HG03521 (cell line): Measurements from ENCODE around the gene WFIKKN1.
"Not testable (repeated sequence)": the region's sequence is repeated elsewhere in the genome, so short reads cannot be mapped to it uniquely, and the experiment has no call there.

ENCODE experiments used
- ATAC-seq: cut with Tn5 transposase; IDR thresholded peaks from one replicate; pipeline ENCODE4 v1.9.1; 2021; ENCODE audit warnings: mild to moderate bottlenecking, moderate library complexity; ENCODE audit not compliant: unreplicated experiment

The WFIKKN1 gene

GRCh38 chr16:595094-595528 is 35.7 kb upstream of the WFIKKN1 start:
- ATAC-seq: no peak

DNA sequence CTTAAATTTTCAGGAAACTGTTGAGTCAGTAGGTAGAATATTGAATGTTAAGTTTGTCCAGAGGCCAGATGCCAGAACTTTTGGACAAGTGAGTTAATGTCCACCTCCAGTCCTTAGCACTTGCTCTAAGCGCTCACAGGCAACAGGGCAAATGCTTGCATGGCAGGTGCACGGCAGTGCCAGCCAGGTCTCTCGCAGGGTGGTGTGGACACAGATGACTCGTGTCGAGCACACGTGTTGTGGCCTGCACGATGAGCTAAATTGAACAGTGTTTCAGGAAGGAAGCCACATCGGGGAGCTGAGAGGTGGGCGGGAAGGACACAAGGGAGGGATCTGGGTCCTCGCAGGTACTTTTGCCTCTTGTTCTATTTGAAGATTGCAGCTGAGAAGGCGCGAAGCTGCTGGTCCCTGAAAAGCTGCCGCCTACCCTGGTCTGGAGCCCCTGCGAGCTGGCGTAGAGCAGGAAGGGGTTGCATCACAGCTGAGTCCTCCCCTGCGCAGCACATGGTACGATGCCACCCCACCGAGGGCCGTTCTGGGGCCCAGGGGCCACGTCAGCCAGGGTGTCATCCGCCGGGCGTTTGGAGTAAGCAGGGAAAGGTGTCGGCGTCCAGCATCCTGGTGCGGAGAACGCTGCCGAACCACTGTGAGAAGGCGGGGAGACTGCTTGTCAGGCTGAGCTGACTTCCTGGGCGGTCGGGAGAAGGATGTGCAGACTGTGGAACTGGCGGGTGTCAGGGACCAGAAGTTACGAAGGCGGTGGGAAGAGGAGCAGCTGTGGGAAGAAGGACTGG is 34.6 kb upstream of the WFIKKN1 start:
- no peak for ATAC-seq

DNA sequence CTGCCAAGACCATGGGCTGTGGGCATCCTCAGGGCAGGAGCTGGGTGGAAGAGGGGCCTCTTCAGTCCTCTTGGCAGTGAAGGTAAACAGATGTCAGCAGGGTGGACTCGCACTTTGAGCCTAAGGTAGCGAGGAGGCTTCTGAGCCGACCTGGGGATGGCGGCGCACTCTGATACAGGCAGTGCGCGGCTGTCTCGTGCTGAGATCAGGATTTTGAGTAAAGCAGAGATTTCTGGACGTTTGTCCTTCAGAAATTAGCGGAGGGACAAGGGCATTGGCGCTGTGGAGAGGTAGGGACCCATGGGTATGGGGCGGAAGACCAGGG is 34.1 kb upstream of the WFIKKN1 start:
- no peak for ATAC-seq

- ATAC-seq: not testable (repeated sequence)
Observed at GRCh38 chr16:597655-598054, 33.1 kb upstream of the WFIKKN1 start.

DNA sequence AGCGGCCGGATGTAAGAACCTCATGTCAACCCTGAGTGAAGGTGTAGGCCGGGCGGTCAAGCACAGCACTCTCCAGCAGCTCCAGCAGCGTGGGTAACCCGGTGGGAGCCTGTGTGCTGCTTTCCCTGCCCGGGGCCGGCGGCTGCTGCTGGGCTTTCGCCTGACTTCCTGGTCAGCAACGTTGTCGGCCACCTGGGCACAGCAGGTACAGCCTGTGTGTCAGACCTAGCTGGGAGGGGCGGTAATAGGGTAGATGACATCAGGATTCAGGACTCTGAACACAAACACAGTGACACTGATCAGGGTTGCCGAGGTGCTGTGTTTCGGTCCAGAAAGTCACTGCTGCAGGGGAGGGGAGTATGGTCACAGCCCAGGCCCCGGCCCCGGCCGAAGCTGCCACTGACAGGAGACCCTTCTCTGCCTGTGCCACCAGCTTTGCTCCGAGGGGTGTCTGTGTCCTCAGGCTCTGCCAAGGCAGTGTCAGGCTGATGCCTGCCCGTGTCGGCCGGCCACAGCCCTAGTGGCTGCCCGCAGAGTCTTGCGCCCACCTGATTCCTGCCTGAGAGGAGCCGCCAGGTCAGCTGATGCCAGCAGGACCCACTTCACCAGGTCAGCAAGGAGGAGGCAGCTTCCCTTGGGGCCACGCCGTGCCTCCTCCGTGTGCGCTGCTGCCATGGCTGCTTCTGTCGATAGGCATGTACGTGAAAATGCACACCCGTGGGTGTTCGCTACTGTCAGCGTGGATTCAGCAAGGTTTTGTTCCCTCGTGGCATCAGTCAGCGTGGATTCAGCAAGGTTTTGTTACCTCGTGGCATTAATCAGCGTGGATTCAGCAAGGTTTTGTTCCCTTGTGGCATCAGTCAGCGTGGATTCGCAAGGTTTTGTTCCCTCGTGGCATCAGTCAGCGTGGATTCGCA is 31.7 kb upstream of the WFIKKN1 start:
- no peak for ATAC-seq

- ATAC-seq: no peak
Observed at GRCh38 chr16:600781-601180, 30.0 kb upstream of the WFIKKN1 start.

- no peak for ATAC-seq
Observed at GRCh38 chr16:603933-604332, 26.9 kb upstream of the WFIKKN1 start.

DNA sequence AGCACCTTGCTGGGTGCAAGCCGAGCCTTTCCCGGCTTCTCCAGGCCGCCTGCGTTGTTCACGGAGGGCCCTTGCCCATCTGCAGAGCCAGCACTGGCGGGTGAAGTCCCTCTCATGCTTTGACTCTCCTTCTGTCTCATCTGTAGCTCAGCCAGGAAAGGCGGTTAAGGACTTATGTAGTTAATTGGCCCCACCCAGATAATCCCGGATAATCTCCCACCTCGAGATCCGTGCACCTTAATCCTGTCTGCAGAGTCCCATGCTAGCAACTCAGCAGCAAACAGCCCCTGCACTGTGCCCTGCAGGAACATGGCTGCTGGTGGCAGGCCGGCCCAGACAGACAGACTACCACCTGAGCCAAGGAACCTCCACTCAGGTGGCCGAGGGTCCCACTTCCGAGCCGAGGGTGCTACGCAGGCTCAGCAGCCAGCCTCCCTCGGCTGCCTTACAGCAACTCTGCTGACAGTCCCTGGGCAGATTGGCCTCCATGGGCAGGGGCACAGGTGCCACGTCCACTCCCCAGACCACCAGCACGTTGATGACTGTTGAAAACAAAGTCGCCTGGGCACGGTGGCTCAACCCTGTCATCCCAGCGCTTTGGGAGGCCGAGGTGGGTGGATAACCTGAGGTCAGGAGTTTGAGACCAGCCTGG is 24.0 kb upstream of the WFIKKN1 start:
- no peak for ATAC-seq

DNA sequence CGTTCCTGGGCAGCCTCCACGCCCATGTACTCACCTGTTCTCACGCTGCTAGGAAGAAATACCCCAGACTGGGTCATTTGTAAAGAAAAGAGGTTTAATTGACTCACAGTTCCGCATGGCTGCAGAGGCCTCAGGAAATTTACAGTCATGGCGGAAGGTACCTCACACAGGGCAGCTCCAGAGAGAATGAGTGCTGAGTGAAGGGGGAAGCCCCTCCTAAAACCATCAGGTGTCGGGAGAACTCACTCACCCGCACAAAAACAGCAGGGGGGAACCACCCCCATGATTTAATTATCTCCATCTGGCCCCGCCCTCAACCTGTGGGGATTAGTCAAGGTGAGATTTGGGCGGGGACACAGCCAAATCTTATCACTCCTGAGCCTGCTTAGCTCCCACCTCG is 22.8 kb upstream of the WFIKKN1 start:
- no peak for ATAC-seq

GRCh38 chr16:609316-609715 is 21.5 kb upstream of the WFIKKN1 start:
- ATAC-seq: no peak

DNA sequence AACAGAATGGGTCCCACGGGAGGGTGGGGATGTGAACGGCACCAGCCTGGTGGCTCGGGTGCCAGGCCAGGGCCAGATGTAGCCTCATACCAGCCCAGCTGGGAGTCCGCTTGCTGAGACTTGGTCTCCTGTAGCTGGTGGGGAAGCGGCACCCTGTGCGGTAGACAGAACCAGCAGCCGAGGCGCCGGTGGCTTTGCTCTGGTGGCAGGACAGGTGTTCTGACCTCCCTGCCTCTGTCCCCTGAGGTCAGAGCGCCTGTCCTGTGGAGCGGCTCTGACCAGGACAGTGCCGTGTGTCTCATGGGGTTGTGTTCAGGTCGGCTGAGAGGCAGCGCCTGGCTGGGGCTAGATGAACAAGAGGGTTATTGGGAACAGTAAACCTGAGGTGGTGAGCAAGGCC is 20.8 kb upstream of the WFIKKN1 start:
- no peak for ATAC-seq

DNA sequence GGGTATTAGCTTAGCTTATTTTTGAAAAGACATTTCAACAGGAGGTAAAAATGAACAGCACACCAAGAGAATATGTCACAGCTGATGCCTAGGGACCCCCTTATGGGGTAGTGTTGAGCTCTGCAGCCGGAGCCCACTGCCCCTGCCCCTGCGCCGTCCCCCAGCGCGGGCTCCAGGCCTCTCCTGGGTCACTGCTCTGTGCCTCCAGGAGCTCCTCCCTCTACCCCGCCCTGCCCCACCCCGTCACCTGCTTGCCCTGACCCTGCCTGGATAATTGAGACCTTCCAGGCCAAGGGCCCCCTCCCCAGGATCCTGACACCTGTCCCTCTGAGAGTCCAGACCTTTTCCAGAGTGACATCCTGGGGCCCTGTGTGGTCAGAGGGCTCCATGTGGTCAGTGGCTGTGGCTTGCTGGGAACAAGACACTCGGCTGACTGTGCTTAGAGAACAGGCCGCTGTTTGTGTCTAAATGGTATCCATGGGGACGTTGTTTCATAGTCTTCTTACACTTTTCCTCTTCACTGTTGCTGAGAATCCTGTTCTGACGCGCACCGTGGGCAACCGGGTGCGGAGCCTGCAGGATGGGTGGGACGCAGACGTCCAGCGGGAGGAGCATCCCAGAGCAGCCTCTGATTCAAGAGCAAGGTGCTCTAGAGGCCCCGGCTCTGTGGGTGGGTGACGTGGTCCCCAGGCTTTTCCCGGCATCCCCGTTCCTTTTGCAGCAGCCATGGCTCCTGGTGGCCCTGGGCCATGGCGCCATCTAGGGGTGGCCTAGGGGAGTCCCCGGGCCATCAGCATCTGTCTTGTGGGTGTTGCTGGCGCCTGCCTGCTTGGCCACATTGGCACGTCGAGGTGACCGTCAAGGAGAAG is 20.0 kb upstream of the WFIKKN1 start:
- ATAC-seq: no peak

DNA sequence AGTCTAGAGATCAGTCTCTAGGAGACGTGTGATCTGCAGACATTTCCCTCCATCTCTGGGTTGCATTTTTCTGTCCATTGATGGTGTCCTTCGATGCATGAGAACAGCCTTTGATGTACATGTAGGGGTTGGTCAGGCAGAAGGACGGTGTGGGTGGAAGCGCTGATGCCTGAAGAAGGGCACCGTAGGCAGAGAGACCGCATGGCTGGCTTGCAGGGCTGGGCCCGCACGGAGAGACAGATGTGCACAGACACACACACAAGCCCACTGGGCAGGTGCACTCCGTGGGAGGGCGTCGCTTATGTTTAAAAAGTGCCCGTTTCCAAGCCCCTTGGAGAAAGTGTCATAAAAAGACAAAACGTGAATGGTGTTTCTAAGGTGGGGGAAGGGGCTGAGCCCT is 15.7 kb upstream of the WFIKKN1 start:
- ATAC-seq: no peak

DNA sequence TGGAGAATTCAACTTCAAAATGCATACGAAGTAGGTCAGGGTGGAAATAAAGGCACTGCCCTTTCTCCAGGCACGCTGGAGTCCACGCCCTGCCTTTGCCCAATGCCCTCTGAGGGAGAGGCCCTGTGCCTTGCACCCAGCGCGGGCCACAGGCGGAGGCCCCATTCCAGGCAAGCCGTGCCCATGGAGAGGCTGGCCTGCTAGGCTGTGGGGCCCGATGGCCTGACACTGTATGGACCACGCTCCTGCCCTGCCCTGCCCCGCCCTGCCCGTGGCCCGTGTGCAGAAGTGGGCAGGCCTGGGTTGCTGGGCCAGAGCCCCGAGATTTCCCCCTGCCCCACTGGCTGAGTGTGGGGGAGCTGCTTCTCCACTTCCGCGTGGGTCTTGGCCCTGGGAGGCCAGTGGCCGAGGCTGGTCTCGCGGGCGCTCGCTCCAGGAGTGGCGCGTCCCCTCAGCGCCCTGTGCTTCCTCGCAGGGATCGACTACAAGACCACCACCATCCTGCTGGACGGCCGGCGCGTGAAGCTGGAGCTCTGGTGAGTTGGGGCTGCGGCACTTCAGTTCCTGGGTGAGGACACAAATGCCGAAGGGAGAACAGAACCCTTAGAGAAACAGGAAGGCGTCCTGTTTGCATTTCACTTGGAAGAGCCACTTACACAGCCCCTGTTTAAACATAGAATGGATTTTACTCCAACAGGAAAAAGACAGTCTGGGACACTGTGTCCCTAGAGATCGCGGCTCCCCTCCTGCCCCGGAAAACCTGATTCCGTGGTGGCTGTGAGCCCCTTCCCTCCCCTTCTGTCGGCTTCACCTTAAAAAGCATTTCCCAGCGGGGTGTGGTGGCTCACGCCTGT is 13.8 kb upstream of the WFIKKN1 start:
- ATAC-seq: no peak

DNA sequence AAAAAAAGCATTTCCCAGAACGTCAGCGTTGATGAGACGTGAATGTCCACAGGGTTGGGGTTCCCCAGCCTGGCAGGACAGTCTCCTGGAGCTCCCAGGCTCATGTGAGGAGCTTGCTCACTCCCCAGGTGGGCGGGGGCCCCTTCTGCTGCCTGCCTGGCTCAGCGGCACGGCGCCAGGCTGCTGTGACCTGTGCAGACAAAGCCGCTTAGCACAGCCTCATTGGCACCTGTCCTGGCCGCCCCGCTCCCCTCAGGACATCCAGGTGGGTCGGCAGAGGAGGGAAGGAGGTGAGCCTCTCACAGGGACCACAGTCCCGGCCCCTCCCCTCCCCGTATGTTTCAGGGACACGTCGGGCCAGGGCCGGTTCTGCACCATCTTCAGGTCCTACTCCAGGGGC is 12.9 kb upstream of the WFIKKN1 start:
- no peak for ATAC-seq

DNA sequence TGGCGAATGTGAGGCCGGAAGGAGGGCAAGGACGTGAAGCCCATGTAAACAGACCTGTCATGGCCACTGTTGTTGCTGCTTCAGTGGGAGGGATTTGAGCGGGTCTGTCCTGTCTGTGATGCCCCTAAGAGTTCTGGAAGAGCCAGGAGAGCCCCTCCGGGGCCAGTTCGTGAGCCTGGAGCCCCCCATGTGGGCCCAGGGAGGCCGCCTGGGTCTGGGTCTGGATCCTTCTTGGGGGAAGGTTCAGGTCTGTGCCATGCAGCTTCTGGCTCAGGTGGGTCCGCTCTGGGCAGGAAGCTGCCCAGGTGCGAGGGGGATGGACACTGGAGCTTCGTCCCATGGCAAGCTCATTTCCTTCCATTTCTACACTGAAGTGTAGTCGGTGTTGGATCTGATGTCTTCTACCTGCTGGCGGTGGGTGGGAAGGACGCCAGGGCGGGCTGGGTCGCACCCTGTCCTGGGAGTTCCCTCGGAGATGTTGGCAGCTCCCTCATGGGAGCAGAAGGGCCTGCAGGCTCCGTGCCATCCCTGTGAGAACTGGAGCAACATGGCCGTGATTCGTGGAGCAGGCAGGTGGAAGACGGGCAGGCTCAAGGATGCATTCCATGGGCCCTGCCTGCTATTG is 11.2 kb upstream of the WFIKKN1 start:
- no peak for ATAC-seq

DNA sequence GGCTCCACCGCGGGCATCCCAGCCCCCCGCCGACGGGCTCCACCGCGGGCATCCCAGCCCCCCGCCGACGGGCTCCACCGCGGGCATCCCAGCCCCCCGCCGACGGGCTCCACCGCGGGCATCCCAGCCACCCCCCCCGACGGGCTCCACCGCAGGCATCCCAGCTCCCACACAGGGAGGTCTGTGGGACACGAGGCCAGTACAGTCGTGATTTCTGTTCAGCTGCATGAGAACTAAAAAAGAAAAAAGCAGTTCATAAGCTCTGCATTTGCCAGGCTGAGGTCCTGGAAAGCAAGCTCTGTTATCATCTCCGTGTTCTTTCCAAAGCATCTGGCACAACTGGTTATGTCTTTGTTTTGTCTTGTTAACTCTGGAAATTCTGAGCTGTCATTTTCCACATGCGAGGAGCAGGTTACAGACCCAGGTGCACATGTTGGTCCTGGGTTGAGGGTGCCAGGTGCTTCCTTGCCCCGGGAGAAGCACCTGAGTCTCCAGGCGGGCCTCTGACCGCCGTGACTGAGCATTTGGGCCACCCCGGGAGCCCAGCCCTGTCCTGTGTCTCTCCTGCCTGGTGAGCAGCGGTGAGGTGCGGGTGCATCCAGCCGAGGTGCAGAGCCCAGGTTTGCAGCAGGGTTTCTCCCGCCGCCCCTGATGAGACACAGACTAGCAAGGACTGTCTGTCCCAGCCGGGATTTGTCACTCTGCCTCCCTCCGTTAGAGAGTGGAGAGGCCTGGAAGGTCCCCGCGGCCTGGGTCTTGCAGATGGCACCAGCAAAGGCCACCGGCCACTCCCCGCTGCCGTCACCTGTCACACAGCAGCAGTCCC is 9.9 kb upstream of the WFIKKN1 start:
- no peak for ATAC-seq

- no peak for ATAC-seq
Observed at GRCh38 chr16:621526-622105, 9.2 kb upstream of the WFIKKN1 start.
